CD4-positive, alpha-beta T cell treated with Interleukin-4 for 4 hours (primary cell): ENCODE data around the gene PRXL2B.
"Not testable (repeated sequence)": the region's sequence is repeated elsewhere in the genome, so short reads cannot be mapped to it uniquely, and the experiment has no call there.

ENCODE experiments used
- DNase-seq: peaks from one replicate; pipeline ENCODE4 v3.0.0-alpha.2; 2020

PRXL2B gene

DNA sequence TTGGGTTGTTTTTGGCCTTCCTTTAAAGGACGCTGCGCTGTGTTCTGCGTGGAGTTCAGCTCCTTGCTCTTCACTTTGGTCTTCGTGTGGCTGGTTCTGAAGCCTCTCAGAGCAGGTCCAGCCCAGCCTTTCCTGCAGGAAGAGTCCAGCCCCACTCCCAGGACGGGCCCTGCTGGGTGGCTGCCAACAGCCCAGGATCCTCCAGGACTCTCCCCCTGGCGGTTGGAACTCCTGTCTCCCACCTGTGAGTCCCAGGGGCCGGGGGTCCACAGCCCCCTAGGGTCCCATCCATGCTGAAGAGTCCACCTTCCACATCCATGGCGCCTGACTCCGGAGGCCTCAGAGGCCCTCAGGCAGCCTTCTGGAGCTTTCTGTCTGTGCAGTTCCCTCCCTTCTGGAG is 35.0 kb upstream of the PRXL2B start:
- not testable (repeated sequence) for DNase-seq

DNA sequence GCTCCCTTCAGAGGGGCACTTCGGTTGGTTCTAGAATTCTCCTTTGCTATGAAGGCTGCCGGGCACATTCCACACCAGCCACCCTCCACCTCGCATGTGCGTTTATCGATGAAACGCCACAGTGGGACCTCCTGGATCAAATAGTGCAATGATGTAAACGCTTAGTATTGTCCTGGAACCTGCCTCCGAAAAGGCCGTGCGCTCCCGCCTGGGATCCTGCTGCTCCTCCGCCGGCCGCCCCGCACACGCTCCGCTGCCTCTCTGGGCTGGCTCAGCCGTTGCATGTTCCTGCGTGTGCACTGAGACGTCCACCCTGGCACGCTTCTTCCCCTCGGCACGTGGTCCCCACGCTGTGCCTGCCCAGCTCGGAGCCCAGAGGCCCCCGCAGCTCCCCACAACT is 34.4 kb upstream of the PRXL2B start:
- DNase-seq: no peak

DNA sequence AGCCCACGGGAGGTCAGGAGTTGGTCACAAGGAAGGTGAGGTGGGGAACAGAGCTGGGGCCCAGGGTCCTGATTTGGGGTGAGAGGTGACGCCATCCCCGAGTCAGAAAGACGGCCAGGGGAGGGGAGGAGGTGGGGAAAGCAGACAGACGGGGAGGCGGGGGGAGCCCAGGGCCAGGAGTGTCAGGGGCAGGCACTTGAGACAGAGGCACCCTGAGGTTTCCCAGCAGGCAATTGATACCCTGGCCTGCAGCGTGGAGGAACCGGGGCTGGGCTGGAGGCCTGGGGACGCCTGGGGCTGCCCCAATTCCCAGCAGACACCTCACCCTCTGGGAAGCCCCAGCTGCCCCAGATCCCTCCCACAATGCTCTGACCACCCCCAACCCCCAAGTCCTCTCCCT is 33.5 kb upstream of the PRXL2B start:
- DNase-seq: not testable (repeated sequence)

DNA sequence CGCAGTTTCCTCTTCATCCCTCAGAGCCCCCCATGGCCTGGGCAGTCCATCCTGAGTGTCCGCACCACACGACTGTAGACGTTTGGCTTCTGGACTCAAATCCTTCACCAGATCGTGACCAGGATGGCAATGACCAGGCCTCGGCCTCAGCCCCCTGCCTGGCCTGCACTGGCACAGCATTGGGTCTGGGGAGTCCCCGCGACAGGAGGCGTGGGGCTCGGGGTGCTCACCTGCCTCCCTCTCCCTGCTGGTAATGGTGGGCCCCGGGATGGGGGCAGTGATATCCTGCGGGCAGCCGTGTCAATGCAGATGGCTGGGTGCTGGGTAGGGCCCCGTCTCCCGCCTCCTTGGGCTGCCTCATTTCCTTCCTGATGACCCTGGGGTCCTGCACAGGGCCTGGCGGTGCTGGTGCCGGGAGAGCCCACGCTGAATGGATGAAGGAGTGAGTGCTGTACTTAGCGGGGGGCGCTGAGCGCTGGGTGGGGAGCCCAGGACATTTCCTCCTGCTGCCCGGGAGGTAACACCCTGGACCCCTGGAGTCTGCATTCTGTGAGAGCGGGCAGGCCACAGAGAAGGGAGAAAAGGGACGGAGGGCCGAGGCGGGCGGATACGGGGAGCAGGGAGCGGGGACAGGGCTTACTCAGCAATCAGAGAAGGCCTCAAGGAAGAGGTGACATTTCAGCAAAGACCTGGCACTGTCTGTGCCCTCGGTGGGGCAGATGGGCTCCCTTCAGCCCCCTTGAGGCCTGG is 32.5 kb upstream of the PRXL2B start:
- DNase-seq: no peak

DNA sequence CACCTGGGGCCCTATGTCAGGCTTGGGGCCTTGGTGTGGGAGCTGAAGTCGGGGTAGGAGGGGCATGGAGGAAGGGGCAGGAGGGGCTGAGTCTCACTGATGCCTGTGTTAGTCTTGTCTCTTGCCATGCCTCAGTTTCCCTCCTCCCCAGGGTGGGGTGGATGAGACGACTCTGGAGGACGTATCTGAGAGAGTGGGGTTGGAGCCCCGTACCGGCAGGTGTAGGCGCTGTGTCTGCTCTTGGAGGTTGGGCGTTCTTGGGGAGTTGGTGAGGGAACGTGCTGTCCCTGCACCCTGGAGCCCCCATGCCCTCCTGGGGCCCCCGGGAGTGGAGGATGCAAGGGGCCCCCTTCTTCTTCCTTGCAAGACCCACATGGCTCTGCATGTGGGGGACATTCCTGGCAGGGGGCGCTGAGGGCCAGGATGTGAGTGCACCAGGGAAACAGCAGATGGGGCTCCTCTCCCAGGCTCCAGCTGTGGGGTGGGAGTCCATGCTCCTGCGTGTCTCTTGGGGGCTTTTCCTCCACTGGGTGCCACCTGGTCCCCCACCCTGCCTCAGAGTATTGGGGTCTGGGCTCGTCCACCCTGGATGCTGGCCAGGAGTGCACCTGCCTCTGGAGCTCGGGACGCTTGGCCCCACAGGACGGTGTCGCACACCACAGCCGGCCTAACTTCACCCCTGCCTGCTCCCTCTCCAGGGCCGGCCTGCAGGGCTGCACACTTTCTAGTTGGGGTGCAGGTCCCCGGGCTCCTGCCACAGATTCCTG is 31.8 kb upstream of the PRXL2B start:
- peak; percentile 55 for DNase-seq

DNA sequence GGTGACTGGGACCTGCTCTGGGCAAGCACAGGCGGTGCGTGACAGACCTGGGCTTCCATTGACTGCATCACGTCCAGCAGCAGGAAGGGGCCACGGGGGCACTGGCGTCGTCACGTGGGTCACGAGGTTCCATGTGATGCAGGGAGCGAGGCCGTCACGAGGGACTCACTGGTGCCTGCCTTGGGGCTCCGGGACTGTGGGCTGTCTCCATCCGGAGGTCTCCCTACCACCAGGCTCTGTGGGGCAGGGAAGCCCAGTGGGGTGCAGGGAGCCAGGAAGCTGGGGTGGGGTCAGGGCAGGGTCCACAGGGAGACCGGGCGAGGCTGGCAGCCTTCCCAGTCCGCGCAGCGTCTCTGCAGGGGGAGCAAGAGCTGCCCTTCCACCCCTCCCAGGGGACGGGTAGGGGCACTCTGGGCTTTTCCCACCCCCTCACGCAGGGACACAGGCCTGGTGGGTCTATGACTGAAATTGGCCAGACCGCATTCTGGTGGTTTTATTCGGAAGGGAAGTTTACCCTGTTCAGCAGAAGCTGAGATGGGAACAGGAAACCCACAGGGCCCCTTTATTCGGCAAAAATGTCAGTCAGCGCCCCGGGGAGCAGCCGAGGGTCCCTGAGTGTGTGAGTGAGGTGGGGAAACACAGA is 30.8 kb upstream of the PRXL2B start:
- DNase-seq: peak; percentile 81

DNA sequence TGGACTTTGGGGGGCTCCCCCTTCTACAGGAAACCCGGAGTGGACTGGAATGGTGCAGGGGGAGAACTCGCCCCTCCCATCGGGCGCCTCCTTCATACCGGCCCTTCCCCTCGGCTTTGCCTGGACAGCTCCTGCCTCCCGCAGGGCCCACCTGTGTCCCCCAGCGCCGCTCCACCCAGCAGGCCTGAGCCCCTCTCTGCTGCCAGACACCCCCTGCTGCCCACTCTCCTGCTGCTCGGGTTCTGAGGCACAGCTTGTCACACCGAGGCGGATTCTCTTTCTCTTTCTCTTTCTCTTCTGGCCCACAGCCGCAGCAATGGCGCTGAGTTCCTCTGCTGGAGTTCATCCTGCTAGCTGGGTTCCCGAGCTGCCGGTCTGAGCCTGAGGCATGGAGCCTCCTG is 30.3 kb upstream of the PRXL2B start, which contains the start of gene TNFRSF14:
TNFRSF14 (plus strand) TSS at position 95 of the 401 bp plus-strand sequence; CDS start at position 389, 294 bp downstream.
- peak; percentile 80 for DNase-seq

DNA sequence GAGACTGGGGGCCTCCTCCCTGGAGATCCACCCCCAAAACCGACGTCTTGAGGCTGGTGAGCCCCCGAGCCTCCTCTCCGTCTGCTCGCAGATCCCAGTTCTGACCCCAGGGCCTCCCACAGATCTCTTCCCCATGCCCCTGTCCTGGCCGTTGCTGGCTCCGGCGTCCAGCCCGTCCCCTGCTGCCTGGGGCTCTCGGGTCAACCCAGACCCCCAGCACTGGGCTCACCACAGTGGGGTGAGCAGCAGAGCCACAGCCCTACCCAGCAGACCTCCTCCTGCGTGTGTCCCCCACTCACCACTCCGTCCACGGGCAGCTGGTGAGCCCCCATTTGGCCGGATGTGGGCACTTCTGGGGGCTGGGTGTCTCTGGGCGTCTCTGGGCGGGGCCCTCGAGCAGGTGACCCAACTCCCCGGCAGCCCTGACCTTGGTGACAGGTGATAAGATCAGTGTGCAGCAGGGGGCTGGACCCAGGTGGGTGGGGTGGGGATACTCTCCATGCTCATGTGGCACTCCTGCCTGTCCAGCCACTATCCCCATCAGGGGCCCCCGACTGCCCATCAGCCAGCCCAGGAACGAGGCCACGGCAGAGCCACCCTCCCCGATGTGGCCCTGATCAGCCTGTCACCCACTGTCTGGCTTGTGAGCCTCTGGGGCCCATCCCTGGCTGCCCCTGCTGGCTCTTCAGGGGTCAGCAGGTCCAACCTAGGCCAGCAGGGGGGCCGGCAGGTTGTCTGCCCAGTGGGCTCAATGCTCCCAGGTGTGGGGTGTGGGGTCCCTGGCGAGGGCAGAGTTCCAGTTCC is 29.7 kb upstream of the PRXL2B start:
- DNase-seq: peak; percentile 57

DNA sequence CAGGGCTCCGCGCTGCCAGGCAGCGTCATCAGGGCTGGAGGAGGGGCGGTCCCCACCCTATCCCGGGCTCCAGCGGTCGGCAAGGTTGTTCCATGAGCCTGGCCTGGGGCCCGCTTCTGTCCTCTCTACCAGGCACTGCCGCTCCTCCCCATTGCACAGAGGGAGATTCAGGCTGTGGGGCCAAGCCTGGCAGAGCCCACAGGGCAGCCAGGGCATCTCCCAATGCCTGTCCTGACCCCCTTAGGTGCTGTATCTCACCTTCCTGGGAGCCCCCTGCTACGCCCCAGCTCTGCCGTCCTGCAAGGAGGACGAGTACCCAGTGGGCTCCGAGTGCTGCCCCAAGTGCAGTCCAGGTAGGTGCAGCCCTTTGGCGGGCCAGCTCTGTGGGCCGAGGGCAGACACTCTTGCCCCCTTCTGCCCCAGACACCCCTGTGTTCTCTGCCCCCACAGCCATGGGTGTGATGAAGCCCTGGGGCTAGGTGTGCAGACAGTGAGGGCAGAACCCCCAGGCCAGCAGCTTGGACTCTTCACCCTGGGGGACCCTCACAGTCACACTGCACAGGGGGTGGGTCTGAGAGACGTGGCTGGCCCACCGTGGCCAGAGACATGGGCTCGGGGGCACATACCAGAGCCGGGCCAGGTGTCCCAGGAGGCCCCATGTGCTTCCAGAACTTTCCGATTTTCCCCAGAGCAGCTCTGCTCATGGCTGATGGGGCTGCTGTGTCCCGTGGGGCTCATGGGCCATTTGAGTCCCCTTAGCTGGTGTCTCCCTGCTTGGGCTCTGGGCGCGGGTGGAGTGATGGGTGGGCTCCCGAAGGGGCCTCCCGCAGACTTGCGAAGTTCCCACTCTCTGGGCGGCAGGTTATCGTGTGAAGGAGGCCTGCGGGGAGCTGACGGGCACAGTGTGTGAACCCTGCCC is 28.8 kb upstream of the PRXL2B start:
- DNase-seq: no peak

DNA sequence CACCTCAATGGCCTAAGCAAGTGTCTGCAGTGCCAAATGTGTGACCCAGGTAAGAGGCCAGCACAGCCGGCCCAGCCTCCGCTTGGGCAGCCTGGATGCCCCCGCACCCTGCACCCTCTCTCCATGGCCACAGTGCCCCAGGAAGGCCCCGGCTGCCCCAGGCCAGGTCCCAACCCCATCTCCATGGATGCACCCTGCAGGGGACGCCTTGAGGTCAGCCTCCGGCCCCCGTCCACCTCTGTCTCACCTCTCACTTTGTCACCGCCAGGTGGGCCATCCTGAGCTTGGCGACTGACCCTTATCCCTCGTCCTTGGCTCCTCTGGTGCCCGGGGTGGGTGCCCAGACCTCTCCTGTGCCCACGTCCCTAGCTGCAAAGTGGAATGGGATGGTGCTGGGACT is 28.2 kb upstream of the PRXL2B start:
- DNase-seq: no peak

DNA sequence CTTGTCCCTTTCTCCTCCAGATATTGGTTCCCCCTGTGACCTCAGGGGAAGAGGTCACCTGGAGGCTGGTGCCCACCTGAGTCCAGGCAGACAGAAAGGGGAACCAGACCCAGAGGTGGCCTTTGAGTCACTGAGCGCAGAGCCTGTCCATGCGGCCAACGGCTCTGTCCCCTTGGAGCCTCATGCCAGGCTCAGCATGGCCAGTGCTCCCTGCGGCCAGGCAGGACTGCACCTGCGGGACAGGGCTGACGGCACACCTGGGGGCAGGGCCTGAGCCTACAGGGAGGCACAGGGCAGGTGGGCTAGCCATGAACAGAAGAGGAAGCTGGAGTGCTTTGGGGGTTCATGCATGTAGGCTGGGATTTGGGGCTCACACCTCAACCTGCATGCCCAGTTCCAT is 27.7 kb upstream of the PRXL2B start:
- DNase-seq: no peak

DNA sequence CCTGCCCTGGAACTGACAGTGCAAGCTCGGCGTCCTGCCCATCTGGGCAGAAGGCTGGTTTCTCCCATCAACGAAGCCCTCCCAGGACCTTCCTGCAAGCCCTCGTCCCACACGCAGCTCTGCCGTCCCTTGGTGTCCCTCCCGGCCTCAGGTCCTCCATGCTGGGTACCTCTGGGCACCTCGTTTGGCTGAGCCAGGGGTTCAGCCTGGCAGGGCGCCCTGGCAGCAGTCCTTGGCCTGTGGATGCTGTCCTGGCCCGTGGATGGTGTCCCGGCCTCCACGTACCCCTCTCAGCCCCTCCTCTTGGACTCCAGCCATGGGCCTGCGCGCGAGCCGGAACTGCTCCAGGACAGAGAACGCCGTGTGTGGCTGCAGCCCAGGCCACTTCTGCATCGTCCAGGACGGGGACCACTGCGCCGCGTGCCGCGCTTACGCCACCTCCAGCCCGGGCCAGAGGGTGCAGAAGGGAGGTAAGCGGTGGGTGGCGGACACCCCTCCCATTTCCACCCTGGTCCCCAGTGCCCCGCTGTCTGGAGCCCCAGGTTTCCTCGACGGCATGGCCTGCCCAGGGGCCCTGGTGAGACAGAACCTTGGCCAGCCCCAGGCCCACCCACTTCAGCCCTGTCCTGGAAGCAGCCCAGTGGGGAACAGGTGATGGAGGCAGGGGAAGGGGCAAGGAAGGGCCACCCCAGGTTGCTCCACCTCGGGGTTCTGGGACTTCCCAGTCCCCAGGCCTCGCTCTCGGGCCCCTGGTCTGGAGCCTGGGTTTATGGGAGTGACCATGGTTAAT is 26.9 kb upstream of the PRXL2B start:
- no peak for DNase-seq

DNA sequence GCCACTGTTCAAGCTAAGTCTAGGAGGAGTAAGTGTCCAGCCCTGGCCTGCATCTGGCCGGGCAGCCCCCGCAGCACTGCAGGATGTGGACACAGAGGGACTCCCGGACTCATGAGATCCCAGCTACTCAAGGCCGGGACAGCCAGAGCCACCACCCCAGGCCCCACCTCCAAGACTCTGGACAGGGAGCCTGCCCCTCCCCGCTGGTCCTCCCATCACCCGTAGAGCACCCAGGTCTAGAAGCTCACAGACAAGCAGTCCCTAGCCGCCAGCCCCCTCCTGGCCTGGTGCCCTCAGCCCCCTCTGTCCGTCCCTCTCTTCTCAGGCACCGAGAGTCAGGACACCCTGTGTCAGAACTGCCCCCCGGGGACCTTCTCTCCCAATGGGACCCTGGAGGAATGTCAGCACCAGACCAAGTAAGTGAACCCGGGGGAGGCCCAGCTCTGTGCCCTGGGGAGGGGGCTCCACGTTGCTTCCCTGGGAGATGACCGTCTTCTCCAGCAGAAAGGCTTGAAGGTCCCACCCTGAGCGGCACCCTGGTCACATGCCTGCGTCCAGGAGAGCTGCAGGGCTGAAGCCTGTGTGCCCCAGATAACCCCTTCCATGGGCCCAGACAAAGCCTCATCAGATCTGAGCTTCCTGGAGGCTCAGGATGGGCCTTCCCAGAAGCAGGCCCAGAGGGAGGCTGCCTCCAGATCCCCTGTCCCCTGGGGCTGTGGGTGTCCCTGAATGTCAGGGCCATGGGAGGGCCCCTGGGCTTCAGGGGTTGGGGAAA is 26.1 kb upstream of the PRXL2B start:
- DNase-seq: no peak

DNA sequence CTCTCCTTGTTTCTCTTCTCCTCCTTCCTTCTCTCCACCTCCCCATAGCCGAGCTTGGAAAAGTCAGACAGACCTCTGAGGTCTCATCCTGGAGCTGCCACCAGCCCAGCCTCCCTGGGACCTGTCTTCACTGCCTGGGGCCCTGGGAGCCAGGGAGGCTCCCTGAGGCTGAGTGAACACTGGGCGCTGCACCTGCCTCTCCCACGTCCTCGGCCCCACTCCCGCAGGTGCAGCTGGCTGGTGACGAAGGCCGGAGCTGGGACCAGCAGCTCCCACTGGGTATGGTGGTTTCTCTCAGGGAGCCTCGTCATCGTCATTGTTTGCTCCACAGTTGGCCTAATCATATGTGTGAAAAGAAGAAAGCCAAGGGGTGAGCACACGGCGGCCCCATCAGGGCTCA is 25.1 kb upstream of the PRXL2B start:
- no peak for DNase-seq

DNA sequence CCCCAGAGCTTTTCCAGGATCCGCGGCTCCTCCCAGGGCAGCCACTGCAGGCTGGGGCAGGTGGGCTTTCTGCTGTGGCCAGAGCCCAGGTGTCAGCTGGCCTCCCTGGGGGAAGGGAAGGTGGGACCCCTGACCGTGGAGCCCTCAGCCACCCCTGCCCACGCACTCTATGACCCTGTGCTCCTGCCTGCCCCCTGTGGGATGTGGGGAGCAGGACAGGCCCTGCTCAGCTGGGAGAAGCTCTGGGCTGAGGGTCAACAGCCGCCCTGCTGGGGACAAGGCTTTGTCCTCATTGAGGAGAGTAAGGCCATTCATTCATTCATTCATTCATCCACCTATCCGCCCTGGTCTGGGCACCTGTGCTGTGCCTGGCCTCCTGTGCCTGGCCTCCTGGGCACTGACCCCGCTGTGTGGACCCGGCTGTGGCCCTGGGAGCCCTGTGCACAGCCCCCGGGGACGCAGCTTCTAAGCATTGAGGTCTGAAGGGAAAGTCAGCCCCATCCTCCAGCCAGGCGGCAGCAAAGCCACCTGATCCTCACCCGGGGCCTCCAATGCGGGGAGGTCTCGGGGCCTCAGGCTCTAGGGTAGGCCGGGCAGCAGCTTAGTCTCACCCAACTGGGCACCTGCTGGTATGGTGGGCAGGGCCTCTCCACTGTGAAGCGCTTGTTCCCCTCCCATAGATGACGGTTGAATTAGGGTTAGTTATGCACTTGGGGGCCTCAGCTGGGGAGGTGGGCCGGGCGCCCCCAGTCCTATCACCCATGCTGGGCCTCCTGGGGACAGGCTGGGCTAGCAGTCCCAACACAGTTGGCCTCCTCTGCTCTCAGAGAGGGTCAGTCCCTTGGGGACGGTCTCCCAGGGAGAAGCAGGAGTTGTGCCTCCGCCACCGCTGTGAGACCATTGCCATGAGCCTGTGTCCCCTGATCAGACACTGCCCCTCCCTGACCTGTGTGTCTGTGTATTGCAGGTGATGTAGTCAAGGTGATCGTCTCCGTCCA is 24.4 kb upstream of the PRXL2B start:
- DNase-seq: no peak

DNA sequence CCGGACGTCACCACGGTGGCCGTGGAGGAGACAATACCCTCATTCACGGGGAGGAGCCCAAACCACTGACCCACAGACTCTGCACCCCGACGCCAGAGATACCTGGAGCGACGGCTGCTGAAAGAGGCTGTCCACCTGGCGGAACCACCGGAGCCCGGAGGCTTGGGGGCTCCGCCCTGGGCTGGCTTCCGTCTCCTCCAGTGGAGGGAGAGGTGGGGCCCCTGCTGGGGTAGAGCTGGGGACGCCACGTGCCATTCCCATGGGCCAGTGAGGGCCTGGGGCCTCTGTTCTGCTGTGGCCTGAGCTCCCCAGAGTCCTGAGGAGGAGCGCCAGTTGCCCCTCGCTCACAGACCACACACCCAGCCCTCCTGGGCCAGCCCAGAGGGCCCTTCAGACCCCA is 23.4 kb upstream of the PRXL2B start:
- DNase-seq: no peak

DNA sequence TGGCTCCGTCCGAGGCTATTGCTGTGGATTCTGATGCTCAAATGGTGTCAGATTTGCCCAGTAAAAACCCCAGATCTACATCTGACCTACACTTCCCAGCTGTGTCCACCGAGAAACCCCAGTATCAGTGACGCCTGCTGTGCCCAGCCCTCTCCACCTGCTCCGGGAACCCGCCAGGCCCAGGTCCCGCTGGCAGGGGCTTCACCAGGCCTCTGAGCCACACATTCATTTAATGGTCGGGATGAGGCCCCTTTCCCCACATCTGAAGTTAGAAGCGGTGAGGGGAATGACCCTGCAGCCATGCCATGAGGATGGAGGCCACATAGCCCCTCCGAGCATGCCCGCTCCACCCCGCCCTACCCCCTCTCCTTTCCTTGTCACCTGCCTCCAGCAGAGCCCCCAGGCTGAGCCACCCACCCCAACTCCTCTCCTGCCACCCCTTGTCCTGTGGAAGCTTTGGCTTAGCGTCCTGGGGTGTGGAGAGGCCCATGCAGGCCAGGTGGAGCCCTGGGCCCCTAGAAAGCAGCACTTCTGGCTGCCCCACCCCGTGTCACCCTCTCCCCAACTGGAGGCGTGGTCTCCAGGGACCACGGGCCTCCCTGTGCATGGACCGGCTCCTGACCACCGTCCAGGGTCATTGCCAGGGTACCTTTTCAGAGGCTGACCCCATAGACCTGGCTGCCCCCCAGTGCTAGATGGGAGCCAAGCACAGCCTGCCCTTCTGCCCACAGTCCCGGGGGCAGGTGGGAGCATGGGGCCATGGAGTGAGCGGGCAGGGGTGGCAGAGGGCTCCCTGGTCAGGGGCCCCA is 22.4 kb upstream of the PRXL2B start:
- DNase-seq: no peak

DNA sequence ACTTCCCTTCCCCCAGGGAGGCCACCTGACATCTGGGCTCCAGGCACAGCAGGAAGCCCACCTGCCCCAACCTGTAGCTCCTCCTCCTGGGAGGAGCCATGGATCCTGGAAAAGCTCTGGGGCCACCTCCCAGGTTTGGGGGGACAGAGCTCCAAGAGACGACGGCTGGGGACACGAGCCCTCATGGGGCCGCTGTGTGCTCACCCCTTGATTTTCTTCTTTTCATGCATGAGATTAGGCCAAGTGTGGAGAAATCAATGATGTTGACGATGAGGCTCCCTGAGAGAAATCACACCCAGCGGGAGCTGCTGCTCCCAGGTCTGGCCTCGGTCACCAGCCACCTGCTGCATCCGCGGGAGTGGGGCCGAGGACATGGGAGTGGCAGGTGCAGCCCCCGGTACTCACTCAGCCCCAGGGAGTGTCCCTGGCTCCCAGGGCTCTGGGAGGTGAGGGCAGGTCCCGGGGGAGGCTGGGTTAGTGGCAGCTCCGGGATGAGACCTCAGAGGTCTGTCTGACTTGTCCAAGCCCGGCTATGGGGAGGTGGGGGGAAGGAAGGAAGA is 21.7 kb upstream of the PRXL2B start:
- no peak for DNase-seq
